Measurements from ENCODE around the gene SPCS2. TPM values are rescaled to one million over a fixed set of nuclear protein-coding genes. Genes with fewer than 3 reads are reported as not detected.

SPCS2 gene
- total and polyA plus RNA-seq, 2 of the 8 experiments (the other 6 are each of a cell fraction or from before 2014, with no cell fraction given): 92.7 to 161 TPM

- Histone ChIP-seq H2AK5ac (ENCODE audit: low read depth, low read length) (no peak overlapping the region), H4K91ac (replicated peaks; ENCODE audit: insufficient read length, low read length) (no peak overlapping the region), H3K14ac (ENCODE audit: insufficient read length) (no peak overlapping the region), H3K56ac (replicated peaks; ENCODE audit: insufficient read length, low read depth, low read length) (no peak overlapping the region), H2BK20ac (ENCODE audit: low read length) (no peak overlapping the region), H3K4me1 (replicated peaks in 1 of 4; ENCODE audit: control insufficient read depth in 3 of 4, insufficient read depth in 4 of 4, low read length in 3 of 4) (no peaks in the 10 kb centered on the region), H2BK5ac (ENCODE audit: low read depth, low read length) (no peak overlapping the region), H3K23me2 (ENCODE audit: low read depth, low read length) (no peaks in the 10 kb centered on the region), H2AFZ (ENCODE audit: low read length) (no peak overlapping the region), H2BK15ac (ENCODE audit: low read length) (no peak overlapping the region), H3K27ac (ENCODE audit: low read depth, low read length) (no peak overlapping the region), H3K4me3 (ENCODE audit: extremely low read depth in 1 of 4, insufficient read depth in 2 of 4, low read depth in 3 of 4, low read length in 4 of 4) (no peak overlapping the region), H4K20me1 (replicated peaks in 1 of 2; ENCODE audit: control insufficient read depth in 1 of 2, insufficient read depth in 2 of 2, low read length in 2 of 2) (peaks cover 0 to 2% of the 10 kb centered on the region in 2 experiments), H2BK120ac (replicated peaks; ENCODE audit: low read depth, low read length) (no peak overlapping the region), H3K9me3 (ENCODE audit: insufficient read depth in 2 of 2, low read depth in 1 of 2, low read length in 1 of 2) (no peaks in the 10 kb centered on the region), H3K18ac (ENCODE audit: extremely low read depth, low read length) (no peak overlapping the region), H4K8ac (ENCODE audit: extremely low read depth, insufficient read depth, low read length) (no peak overlapping the region), H3K4ac (replicated peaks; ENCODE audit: insufficient read length, low read depth, low read length) (no peak overlapping the region), H3K23ac (ENCODE audit: insufficient read length) (no peak overlapping the region), H3K79me1 (ENCODE audit: low read depth, low read length) (no peaks in the 10 kb centered on the region), H2BK12ac (ENCODE audit: low read depth, low read length) (no peak overlapping the region), H3K4me2 (ENCODE audit: insufficient read depth in 1 of 2, low read depth in 2 of 2, low read length in 2 of 2) (no peak overlapping the region), H3K9ac (replicated peaks in 1 of 4; ENCODE audit: extremely low read depth in 1 of 4, low read depth in 3 of 4, low read length in 3 of 4) (no peak overlapping the region), H3K36me3 (ENCODE audit: control insufficient read depth in 2 of 4, insufficient read depth in 4 of 4, low read length in 3 of 4) (no peaks in the 10 kb centered on the region; a peak in 3 of 8 replicates), H3K27me3 (replicated peaks in 1 of 4; ENCODE audit: control insufficient read depth in 3 of 4, extremely low read depth in 1 of 4, insufficient read depth in 3 of 4, low read length in 3 of 4) (no peaks in the 10 kb centered on the region), H3K79me2 (ENCODE audit: control insufficient read depth in 1 of 2, insufficient read depth in 2 of 2, low read length in 2 of 2) (no peaks in the 10 kb centered on the region), H4K5ac (ENCODE audit: insufficient read length, low read depth, low read length) (no peak overlapping the region)
- no peak for DNase-seq (ENCODE audit: low read depth in 1 of 2, low spot score in 2 of 2)
- ChIA-PET POLR2A (ENCODE audit: partially characterized antibody) (no interaction called here), CTCF (ENCODE audit: partially characterized antibody) (interaction anchor here (0.7 to 1.0 kb wide), 2 partner anchors 44 to 202 kb away, joined by 3 to 4 read pairs; no protein-coding TSS in a partner anchor)
- TF ChIP-seq POU5F1 (IDR thresholded peaks at IDR 0.05; ENCODE audit: low read depth, low read length) (no peak), MAFK (IDR thresholded peaks at IDR 0.05; ENCODE audit: low read depth, low read length) (no peak)
- WGBS, 2 experiments (ENCODE audit: extremely low coverage in 1 of 2, insufficient coverage in 1 of 2, insufficient read length in 1 of 2, insufficient replicate concordance in 2 of 2, low coverage in 1 of 2, low lambda C conversion rate in 2 of 2, missing lambda C conversion rate in 1 of 2): 89% methylated on average over 5 of the region's 5 CpGs; no CpG with 5 or more reads in 1 of the 2 experiments
- no peak for FAIRE-seq
These were observed 11.2 kb upstream of the SPCS2 start for GRCh38 chr11:74937696-74938475.

Data from H1 (cell line).